Retina (tissue), 1 donor: ENCODE results near the gene SLC2A4.
"Not testable (repeated sequence)": the region's sequence is repeated elsewhere in the genome, so short reads cannot be mapped to it uniquely, and the experiment has no call there.

ENCODE experiments used
- DNase-seq: peaks from one replicate; pipeline ENCODE4 v3.0.0-alpha.2; 2016

Gene SLC2A4

DNA sequence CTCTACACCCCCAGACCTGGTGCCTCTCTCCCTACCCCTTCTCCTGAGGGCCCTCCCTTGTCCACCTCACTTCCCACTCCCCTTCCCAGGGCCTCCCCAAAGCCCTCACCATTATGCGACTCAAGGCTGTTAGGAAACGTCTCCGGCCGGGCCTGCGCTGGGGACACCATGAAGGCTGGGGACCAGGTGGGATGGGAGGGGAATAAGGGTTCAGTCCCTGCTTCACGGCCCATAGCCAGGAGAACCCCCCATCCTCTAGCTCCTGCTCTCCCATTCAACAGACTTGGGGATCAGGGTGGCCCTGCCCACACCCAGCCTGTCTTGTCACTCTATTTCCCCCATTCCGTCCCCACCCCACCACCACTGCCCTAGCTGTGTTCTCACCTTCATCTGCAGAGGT is 45.5 kb downstream of the SLC2A4 start:
- DNase-seq = no peak

DNA sequence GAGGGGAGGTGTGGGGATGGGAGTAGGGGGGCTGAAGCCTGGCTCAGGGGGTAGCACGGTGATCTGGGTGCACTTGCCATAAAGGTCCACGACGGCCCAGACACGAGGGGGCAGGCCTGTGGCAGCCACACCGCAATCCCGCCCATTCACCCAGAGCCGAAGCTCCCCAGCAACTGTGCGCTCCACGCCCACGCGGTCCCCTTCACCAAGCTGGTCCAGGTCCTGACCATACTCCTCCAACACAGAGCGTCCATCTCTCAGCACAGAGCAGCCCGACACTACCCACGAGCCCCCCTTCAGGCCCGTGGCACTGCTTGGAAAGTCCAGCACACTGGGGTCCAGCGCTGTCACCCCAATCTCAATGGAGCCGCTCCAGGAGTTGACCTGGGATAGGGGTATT is 46.0 kb downstream of the SLC2A4 start:
- DNase-seq = no peak

DNA sequence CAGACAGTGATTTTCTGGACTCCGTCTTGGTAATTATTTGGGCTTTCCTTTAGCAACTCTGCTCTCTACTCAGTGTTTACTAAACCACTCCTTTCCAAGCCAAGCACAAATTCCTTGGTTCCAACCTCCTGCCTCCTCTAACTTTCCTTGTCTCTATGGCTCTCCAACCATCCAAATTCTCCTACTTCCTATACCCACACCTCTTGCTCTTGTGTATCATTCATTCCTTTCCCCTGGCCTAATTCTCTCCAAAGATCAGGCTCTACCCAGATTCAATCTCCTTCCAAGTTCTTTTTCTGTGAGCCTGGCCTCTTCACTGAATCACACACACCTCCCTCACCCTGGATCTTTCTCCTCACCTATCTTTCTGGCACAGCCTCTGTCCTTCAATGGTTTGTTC is 46.5 kb downstream of the SLC2A4 start:
- no peak for DNase-seq

DNA sequence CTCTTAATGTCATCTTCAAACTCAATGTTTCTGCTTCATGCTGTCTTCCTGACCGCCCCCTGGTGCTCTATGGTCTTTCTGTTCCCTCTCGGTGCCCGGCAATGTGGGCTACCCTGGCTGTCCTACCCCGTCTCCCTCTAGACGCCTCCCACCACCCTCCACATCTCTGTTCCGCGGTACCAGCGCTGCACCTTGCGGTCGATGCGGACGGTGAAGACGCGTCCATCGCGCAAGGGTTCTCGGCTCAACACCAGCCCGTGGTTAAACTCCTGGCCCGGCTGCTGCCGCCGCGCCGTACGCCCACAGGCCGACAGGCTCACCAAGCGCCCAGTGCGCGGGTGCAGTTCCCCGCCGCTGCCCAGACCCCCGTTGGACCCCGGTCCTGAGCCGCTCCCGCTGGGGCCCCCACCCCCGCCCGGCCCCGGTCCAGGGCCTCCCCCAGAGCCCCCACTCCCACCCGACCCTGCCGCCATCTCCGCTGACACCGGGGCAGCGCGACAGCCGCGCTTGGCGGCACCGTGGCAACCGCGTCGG is 47.4 kb downstream of the SLC2A4 start, which contains the start of gene NEURL4:
Gene NEURL4, minus strand, starts transcription at position 496 of the 534 bp plus-strand sequence. Its CDS starts 23 bp downstream, at position 473.
- peak; percentile 51 for DNase-seq

DNA sequence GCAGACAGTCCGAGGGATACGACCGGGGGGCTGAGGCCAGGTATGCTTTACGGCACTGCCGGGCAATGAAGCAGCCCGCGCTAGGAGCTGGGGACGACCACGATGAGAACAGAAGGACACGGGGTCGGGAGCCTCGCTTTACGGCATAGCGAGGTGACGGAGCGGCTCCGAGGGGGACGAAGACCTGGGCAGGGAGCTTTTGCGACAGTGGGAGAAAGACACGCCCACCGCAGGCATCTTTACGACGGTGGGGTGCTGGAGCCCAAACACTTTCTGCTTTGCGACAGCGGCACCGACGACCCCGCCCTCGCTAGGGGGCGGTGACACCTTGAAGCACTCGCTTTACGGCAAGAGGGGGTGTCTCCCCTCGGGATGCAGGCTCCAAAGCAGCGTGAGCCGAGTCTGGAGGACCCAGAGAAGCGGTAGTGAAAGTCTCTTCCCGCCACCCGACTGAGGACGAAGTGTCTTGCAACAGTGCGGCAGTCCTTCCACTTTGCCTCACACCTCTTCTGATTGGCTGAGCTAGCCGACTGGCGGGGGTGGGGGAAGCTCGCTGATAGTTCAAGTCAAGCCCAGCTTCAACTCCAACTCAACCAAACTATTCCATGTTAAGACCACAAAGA is 48.0 kb downstream of the SLC2A4 start:
- DNase-seq = peak; percentile 99

DNA sequence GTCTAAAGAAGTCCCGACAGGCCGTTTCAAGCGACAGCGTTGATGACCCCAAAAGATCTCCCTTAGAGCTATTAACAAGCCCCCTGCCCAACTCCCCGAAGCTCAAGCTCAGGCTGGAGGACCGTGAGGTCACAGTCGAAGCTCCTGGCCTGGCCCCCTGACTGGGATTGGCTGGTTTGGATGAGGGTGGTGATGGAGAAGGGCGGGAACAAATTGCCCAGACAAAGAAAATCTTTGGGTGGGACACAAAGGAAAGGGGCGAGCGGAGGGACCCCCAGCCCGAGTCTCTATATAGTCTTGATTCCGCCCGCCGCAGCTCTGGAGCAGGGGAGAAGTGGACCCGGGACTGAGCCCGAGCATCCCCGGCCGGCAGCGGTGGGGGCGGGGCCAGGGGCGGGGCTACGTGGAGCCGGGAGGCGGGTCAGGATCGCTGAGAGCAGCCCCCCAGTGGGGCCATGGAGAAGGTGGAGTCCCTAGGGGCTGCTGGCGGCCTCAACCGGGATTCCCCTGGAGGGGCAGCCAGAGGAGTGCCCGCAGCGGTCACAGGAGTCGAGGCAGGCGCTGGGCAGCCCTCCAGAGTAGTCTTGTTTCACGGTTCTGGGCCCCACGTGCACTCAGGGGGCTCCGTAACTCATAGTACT is 48.6 kb downstream of the SLC2A4 start:
- no peak for DNase-seq

DNA sequence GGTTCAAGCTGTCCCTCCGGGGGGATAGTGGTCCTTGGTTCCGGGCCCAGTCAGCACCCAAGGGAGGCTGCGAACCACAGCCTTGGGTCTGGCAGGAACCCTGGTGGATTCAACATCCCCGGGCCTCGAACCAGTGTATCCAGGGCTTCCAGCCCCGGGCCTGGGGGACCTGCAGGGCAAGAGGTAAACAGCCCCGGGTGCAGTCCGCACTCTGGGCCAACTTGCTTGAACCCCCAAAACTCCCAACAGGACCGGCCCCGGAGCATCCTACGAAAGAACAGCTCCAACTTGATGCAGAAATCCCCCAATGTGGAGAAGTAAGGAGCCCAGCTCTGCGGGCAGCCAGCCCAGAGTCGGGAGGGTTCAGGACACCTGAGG is 49.1 kb downstream of the SLC2A4 start:
- no peak for DNase-seq

DNA sequence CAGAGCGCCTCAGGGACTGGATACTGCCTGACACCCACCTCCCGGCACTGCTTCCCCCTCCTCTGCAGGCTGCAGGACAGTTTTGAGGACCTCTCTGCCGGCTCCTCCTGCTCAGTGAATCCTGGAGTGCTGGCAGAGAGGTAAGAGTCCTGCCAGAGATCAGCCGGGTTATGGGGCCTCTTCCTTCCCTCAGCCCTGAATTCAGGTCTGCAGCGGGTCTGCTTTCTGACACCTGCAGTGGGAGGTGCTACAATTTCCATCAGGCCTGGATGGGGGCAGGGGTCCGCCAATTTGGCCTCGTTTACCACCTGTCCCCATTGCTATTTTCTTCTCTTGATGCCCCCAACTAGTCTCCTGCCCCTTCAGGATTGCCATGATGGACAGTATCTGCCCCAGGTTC is 50.6 kb downstream of the SLC2A4 start:
- no peak for DNase-seq

DNA sequence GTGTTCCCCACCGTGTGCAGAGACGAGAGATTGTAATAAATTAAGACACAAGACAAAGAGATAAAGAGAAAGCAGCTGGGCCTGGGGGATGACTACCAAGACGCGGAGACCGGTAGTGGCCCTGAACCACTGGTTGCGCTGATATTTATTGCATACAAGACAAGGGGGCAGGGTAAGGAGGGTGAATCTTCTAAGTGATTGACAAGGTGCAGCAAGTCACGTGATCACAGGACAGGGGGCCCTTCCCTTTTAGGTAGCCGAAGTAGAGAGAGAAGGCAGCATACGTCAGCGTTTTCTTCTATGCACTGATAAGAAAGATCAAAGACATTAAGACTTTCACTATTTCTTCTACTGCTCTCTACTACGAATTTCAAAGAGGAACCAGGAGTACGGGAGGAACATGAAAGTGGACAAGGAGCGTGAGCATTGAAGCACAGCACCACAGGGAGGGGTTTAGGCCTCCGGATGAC is 51.1 kb downstream of the SLC2A4 start:
- not testable (repeated sequence) for DNase-seq

DNA sequence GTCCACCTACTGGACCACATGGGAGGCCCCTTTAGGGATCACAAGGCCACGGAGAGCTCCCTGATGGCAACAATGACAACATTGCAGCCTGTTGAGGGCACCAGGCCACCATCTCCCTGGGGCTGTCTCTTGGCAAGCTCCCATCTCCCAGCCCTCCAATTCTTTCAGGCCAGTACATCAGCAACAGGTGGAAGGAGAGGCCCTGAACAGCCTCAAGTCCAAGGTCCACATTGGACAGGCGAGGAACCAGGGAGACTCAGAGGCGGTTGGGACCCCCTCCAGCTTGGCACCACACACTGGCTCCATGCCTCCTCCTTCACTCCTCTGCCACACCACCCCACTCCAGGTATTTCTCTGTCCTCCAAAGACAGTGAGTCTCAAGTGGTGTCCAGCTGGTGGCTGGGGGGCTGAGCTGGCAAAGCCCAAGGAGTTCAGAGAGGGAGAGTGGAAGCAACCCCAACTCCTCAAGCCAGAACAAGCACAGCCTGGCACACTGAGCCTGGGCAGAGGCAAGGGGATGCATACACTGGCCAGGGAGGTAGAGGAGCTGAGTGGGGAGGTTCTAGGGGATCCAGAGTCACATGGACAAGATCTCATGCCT is 53.5 kb downstream of the SLC2A4 start:
- DNase-seq = no peak

DNA sequence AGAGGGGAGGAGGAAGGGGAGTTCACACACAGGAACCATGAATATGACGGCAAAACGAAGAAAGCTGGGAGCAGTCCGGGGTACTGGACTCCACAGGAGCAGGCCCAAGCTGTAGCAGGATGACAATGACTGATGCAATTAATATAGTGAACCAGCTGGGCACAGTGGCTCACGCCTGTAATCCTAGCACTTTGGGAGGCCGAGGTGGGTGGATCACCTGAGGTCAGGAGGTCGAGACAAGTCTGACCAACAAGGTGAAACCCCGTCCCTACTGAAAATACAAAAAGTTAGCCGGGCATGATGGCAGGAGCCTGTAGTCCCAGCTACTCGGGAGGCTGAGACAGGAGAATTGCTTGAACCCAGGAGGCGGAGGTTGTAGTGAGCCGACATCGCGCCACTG is 54.2 kb downstream of the SLC2A4 start:
- not testable (repeated sequence) for DNase-seq

DNA sequence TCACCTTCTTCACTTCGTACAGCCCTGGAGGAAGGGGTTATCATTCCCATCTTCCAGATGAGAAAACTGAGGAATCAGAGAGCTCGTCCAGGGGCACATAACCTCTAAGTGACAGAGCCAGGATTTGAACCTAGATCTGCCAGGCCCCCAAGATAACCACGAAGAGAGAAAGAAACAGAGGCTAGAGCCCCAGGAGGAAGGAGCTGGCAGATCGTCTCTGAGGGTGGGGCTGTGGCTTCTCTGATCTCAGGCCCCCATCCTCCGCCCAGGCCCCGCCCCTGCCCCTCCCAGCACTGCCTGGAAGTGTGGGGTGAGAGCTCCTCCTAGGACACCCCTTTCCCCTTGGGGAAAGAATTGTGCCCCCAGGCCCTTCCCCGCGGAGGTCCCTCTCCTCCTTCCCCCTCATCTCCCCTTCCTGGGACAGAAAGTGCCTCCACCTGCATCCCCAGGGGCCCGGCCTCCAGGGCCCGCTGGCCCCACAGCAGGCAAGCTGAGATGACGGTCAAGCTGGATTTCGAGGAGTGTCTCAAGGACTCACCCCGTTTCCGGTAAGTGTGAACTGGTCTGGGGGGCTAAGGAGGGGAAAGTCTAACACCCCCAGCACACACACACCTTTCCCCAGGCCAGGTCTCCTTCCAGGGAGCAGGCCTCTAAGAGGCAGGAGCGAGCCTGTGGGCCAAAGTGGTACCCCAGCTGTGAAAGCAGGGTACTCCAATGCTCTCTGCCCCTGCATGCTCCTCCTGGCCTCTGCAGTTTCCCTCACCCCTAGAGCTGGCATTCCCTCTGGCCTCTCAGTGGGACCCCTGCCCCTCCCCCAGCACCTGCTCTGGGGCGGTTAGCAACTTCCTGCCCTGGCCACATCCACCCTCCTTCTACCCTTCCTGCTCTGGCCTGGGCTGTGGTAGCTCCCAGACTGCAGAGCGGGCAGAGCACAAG is 55.0 kb downstream of the SLC2A4 start, which contains the start of gene ACAP1:
Gene ACAP1, plus strand, starts transcription at position 290 of the 936 bp plus-strand sequence. Its CDS starts 206 bp downstream, at position 496.
- no peak for DNase-seq

DNA sequence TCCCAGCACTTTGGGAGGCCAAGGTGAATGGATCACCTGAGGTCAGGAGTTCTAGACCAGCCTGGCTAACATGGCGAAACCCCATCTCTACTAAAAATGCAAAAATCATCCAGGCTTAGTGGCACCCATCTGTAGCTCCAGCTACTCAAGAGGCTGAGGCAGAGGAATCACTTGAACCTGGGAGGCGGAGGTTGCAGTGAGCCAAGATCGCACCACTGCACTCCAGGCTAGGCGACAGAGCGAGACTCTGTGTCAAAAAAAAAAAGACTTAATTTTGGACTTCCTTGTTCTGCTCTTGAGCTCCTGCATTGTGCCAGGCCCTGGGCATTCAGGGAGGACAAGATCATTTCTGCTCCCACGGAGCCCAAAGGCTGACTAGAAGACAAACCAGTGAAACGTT is 56.1 kb downstream of the SLC2A4 start:
- DNase-seq = not testable (repeated sequence)
